ENCODE data around the gene GALK1.
"Not testable (repeated sequence)": the region's sequence is repeated elsewhere in the genome, so short reads cannot be mapped to it uniquely, and the experiment has no call there.

GALK1 gene

DNA sequence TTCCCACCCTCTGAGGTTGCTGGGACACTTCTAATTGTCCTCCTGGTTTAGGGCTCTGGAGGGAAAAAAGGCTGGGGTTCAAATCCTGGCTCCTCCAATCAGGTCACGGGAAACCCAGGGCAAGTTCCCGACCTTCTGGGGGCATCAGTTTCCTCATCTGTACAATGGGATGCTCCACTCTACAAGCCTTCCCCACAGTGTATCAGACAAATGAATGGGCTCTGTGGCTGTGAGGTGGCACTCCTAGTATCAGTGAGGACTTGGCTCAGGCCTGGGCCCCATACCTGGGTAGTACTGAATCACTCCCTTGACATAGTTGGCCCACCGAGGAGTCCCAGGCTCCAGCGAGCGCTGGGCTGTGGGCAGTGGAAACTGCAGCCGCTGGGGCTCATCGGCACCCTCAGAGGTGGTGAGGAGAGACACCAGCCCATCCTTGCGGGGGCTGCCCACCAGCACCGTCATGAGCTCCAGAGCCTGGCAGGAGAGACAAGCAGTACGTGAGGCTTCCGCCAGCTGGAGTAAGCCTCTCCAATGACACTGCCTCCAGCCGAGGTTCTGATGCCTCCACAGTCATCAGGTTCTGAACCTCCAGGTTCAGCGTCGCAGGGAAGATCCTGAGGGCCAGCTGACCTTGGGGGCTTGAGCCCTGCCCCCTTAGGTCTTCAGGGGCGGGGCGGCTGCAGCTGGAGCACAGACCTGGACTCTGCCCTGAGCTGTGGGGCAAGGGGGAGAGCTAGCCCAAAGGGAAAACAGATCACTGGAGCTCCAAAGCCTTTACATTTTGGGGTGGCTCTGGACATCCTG, 1.2 kb downstream of the GALK1 start:
- DNase-seq = no peak

DNA sequence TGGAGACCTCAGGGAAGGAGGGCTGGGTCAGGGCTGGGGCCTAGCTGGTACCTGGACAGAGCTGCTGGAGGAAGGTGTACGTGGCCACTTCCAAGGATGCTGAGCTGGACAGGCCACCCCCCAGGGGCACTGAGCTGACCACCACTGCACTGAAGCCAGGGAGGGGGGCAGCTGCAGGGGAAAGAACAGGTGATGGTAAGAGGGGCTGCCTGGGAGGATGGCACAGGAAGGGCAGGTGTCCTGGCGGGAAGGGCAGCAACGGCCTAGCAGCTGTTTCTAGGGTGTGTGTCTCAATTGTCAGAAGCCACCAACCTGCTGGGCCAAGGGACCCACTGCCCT, 1.8 kb downstream of the GALK1 start:
- DNase-seq = no peak

DNA sequence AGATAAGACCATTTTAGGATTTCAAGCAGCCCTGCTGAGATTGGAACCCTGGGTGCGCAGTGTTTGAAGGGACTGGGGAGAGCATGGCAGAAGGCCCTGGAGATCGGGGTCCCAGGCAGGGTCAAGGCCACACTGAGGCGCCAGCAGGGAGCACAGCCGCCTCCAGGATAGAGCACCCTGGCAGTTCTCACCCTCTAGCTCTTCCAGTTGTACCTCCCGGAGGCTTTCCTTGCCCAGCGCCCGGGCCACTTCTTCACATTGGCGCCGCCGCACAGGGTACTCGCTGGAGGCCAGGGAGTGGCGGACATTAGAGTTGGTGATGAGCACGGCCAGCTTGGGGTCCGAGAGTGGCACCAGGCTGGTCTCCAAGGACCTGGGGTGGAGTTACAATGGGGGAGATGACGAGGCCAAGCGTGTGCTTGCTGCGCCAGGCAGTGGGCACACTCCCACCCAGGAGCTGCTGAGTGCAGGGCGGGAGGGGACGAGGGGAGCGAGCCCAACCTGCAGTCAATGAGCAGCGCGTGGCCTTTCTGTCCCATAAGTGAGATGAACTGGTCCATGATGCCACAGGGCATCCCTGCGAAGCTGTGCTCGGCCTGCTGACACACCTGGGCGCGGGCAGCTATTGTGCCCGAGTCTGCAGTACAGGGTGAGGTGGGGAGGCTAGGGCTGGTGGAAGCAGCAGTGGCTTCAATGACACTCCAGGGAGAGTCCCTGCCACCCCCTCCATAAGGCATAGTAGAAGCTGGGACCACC, 2.3 kb downstream of the GALK1 start:
- no peak for DNase-seq

DNA sequence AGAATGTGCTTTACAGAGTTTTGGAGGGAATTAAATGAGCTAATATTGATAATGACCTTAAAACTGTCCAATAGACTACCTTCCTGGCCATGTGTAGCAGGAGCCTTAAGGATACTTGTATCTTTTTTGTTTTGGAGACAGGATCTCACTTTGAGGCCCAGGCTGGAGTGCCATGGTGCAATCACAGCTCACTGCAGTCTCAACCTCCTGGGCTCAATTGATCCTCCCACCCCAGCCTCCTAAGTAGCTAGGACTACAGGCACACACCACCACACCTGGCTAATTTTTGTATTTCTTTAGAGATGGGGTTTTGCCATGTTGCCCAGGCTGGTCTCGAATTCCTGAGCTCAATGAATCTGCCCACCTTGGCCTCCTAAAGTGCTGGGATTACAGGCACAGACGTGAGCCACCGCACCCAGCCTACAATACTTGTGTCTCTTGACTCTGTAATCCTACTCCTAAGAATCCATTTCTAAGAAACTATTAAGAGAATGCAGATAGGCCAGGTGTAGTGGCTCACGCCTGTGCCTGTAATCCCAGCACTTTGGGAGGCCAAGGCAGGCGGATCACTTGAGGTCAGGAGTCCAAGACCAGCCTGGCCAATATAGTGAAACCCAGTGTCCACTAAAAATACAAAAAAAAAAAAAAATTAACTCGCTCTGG, 4.9 kb downstream of the GALK1 start:
- DNase-seq = not testable (repeated sequence)

DNA sequence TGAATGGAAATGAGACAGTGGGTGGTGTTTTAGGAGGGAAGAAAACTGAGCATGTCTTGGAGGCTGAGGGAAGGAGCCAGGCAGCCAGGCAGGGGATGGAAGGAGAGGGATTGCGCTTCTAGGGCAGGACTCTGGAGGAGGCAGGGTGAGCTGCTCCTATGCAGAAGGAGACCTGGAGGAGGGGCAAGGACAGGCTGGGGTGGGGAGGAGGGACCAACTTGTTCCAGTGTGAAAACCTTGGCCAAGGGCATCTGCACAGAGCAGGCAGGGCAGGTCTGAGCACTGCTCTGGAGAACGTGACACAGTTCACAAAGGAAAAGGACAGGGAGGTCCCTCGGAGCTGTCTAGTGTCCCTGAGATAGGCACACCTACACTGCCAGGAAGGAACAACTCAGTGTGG, 5.5 kb downstream of the GALK1 start:
- no peak for DNase-seq

DNA sequence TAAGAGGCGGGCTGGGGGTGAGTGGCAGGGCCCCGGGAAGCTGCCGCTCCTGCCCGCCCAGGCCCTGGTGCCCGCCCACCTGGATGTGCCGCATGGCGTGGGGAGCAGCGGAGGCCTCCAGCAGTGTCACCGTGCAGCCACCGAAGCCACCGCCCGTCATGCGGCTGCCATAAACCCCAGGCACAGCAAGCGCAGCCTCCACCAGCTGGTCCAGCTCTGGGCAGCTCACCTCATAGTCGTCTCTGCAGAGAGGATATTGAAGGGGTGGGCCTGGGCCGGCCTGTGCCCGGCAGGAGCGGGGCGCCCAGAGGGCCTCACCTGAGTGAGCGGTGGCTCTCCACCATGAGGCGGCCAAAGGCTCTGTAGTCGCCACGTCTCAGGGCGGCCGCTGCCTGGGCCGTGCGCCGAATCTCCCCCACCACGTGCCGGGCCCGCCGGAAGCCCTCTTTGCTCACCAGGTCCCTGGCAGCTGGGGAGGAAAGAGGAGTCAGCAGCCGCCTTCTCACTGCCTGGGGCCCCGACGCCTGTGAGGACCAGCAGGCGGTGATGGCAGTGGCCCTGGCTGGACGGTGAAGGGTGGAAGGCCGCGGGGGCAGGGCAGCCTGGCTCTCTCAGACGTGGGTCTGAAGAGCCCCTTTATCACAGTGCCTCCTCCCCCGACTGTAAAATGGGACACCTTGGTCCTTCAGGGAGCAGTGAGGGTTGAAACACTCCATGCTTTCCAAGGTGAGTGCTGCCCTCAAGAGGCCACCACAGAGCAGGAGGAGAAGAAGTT, 6.7 kb downstream of the GALK1 start:
- no peak for DNase-seq

DNA sequence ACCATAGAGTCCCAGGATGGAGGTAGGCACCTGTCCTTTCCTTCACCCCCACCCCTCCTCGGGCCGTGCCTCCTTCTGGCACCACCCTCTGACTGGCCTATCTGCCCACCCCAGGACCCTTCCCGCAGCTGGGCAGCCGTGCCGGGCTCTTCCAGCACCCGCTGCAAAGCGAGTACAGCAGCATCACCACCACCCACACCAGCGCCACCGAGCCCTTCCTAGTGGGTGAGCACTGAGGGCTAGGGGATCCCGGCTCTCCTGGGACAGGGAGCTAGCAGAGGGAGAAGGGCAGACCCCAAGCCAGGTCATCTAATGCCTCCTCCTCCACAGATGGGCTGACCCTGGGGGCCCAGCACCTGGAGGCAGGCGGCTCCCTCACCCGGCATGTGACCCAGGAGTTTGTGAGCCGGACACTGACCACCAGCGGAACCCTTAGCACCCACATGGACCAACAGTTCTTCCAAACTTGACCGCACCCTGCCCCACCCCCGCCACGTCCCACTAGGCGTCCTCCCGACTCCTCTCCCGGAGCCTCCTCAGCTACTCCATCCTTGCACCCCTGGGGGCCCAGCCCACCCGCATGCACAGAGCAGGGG, 7.8 kb downstream of the GALK1 start:
- DNase-seq = no peak

DNA sequence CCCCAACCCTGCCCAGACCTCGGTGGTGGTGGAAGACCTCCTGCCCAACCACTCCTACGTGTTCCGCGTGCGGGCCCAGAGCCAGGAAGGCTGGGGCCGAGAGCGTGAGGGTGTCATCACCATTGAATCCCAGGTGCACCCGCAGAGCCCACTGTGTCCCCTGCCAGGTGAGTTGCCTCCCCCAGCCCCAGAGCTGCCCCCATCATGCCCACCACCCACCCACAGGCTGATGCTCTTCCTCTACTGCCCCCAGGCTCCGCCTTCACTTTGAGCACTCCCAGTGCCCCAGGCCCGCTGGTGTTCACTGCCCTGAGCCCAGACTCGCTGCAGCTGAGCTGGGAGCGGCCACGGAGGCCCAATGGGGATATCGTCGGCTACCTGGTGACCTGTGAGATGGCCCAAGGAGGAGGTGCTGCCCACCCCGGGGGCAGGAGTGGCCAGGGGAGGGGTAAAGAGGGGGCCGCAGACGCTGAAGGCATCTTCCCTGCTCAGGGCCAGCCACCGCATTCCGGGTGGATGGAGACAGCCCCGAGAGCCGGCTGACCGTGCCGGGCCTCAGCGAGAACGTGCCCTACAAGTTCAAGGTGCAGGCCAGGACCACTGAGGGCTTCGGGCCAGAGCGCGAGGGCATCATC, 8.4 kb downstream of the GALK1 start:
- no peak for DNase-seq

DNA sequence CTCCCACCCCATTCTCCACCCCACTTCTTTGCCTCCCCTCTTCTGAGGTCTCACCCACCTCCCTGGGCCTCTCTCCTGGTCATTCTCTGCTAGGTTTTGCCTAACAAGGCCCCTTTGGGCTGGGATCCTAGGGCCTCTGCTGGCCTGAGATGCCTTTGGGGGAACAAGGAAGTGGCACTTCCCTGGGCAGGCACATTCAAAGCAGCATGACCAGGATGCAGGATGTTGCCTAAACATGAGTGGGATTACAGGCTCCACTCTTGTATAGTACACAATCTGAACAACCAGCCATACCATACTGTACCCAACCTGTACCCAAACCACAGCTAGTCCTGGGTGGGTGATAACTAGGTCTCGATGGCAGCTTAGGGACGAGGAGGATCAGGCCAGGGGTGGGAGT, 9.0 kb downstream of the GALK1 start:
- DNase-seq = no peak

DNA sequence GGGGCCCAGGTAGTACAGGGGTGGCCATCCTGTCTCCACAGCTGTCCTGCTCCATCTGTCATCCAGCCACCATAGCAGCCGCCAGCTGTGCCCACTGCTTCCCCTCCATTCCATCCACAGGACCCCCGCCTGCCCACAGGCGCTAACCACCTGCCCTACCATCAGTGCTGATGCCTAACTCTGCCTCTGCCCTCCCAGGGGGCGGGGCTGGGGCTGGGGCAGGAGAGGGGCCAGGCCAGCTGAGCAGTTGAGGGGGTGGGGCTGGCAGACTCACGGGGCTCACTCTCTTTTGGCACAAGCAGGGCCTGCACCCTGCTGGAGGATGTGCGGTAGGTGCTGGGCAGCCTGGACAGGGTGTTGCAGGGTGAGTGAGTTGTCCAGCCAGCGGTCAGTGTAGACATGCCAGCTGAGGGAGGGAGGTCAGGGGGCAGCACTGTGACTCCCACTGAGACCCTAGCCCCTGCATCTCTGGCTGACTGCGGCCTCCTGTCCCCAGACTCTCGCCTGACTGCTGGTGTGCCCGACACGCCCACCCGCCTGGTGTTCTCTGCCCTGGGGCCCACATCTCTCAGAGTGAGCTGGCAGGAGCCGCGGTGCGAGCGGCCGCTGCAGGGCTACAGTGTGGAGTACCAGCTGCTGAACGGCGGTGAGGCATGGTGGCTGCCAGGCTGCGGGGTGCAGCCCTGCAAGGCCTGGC, 9.6 kb downstream of the GALK1 start:
- DNase-seq = no peak

DNA sequence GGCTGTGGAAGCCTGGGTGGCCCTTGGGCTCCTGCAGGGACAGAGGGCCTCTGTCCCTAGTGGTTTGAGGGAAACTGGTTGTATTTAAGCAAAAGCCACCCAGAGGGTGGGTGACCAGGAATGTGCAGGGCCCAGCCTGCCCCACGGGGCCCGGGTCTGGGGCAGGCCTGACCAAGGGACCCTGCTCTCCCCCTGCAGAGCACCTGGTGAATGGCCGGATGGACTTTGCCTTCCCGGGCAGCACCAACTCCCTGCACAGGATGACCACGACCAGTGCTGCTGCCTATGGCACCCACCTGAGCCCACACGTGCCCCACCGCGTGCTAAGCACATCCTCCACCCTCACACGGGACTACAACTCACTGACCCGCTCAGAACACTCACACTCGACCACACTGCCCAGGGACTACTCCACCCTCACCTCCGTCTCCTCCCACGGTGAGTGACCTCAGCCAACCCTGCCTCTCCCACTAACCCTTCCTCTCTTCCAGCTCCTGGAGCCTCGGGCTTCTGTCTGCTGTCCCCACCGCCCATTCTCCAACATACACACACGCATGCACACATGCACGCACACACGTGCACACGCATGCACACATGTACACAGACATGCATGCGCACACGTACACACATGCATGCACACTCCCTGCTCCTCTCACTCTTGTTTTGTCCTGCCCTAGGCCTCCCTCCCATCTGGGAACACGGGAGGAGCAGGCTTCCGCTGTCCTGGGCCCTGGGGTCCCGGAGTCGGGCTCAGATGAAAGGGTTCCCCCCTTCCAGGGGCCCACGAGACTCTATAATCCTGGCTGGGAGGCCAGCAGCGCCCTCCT, 10.4 kb downstream of the GALK1 start:
- no peak for DNase-seq

DNA sequence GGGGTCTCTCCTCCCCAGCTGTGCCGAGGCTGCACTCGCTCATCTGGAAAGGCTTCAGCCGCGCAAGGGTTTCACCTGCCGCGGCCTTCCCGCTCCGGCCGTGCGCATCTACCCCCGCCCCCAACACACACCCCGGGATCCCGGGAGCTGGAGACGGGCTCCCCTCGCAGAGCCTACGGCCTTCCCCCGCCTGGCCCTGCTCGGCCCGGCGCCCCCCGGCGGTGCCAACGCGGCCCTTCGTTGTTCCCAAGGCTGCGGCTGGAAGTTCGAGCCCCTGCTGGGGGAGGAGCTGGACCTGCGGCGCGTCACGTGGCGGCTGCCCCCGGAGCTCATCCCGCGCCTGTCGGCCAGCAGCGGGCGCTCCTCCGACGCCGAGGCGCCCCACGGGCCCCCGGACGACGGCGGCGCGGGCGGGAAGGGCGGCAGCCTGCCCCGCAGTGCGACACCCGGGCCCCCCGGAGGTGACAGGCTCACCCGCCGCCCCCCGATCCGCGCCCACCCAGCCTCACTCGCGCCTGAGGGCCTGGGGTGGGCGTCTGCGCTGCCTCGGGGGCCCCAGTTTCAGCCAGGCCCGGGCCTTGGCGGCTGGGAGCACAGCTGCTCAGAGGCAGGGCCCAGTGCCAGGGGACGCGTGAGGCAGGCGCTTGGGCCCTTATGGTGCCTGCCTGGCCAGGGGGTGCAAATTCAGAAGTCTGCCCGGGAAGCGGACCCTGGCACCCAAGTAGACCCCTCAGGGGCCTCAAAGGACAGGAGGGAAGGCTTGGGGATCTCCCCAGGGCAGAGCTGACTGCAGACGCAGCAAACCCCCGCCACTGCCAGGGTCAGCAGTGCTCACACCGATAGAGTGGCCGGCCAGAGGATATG, 11.2 kb downstream of the GALK1 start:
- DNase-seq = peak; percentile 62

DNA sequence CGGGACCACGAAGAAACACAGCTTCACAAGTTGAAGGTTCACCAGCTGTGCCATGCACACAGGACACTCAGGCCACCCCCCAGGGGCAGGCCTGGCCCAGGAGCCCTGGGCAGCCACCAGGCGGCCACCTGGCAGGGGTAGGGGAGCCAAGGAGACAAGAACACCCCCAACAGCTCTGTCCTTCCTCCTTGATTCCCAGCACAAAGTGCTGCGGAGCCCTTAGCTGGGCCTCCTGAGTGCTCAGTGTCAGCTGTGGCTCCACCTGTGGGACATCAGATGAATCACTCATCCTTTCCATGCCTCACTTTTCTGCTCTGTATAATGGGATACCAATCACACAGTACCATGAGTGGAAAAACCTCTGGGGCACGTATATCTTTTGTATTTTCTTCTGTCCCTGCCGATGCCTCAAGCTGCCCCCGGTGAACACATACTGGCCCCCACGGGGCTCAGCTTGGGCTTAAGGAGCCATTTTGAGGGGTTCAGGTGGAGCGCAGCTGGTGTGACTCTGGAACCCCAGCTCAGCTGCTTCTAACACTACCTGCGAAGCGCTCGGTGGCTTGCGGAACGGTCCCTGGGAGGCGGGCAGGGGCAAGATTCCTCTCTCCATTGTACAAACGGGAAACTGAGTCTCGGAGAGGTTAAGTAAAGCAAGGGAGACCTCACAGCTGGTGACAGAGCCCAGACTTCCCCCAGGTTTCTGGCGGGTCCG, 12.0 kb downstream of the GALK1 start:
- no peak for DNase-seq

DNA sequence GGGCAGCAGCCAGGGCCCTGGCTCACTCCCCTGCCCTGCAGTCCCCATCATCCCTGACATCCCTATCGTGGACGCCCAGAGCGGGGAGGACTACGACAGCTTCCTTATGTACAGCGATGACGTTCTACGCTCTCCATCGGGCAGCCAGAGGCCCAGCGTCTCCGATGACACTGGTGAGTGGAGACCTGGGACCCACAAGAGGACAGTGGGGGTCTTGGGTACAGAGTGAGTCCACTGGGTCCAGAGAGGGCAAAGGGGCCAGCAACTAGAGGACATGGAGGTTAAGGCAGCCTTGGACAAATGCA, 12.6 kb downstream of the GALK1 start:
- no peak for DNase-seq

DNA sequence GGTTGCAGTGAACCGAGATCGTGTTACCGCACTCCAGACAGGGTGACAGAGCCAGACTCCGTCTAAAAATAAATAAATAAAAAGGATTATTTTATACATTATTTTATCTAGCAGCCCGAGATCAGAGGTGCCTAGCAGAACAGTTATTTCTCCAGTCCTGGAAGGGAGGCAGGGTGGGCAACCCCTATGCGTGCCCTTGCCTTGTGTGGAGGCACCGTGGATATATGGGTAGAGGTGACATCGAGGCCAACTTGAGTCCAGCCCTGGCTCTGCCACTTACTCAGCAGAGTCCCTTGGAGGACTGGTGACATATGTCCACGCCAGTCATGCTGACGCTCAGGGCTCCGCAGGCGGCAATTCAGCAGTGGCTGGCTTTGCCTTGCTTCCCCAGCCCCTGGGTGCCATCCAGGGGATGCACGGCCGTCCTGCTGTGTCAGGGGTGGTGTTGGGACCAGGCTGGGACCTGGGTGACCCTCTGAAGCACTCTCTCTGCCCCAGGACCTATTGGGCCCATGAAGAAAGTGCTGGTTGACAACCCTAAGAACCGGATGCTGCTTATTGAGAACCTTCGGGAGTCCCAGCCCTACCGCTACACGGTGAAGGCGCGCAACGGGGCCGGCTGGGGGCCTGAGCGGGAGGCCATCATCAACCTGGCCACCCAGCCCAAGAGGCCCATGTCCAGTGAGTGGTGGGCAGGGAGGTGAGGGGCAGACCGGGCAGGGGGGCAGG, 13.2 kb downstream of the GALK1 start:
- no peak for DNase-seq

DNA sequence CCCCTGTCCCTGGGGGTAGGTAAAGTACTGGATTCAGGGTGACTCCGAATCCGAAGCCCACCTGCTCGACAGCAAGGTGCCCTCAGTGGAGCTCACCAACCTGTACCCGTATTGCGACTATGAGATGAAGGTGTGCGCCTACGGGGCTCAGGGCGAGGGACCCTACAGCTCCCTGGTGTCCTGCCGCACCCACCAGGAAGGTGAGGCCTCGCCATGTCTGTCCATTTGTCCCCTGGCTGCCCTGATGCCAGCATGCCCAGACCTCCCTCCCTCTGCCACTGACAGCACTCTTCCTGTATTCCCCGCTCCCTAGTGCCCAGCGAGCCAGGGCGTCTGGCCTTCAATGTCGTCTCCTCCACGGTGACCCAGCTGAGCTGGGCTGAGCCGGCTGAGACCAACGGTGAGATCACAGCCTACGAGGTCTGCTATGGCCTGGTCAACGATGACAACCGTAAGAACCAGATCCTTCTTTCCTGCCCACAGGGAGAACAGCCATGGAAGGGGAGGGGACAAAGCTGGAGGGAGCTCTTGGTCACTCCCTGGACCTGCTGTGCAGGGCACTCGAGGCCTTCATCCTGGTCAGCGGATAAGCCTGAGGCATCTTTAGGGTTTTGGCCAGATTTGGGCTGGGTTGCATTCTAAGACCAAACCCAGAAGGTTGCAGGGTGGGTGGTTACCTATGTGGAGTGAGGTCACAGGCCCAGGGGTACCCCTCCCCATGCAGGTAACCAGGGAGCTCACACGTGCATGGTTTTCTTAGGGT, 14.2 kb downstream of the GALK1 start:
- DNase-seq = no peak

DNA sequence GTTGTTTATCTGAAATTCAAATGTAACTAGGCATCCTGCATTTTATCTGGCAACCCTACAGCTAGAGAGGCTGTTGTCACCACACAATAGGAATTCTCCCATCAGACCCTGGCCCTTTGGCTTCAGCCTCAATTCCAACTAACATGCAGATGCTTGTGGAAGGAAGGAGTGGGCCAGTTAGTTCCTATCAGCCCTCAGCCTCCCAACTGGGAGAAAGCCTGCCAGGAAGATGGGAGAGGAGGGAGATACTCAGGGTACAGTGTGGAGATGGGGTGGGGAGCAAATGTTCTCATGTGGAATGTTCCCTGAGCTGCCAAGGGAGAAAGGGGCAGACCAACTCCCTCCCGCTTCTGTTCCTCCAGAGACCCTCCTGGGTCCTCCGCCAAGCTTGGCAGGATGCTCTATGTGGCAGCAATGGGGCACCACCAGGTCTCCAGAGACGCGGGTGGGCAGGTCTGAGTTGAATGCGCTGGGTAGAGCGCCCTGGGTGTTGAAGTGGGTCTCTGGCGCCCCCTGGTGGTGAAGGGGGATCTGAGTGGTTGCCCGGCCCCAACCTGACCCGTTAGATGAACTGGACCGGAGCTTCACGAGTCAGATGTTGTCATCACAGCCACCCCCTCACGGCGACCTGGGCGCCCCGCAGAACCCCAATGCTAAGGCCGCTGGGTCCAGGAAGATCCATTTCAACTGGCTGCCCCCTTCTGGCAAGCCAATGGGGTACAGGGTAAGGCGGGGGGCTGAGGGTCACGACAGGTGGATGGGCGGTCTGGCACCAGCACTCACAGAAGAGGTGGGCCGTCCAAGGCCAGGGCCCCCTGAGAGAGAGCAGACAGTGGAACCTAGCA, 15.2 kb downstream of the GALK1 start:
- peak; percentile 53 for DNase-seq

Measured in activated gamma-delta T cell (primary cell).